ENCODE data around the gene HPCAL1. TPM values are rescaled to one million over a fixed set of nuclear protein-coding genes. Genes with fewer than 3 reads are reported as not detected.

Gene HPCAL1
- total and polyA plus RNA-seq, 2 of the 8 experiments (the other 6 are each of a cell fraction or from before 2014, with no cell fraction given) = 5.8 to 8.6 TPM

GRCh38 chr2:10360850-10361588 lies 58.3 kb downstream of the HPCAL1 start:
- Histone ChIP-seq H2BK120ac (replicated peaks; ENCODE audit: low read depth, low read length) (no peak overlapping the region), H3K27ac (ENCODE audit: low read depth, low read length) (no peak overlapping the region), H3K9ac (replicated peaks in 1 of 4; ENCODE audit: extremely low read depth in 1 of 4, low read depth in 3 of 4, low read length in 3 of 4) (no peak overlapping the region), H2BK20ac (ENCODE audit: low read length) (no peak overlapping the region), H2AFZ (ENCODE audit: low read length) (no peak overlapping the region), H2BK15ac (ENCODE audit: low read length) (no peak overlapping the region), H3K4ac (replicated peaks; ENCODE audit: insufficient read length, low read depth, low read length) (no peak overlapping the region), H3K4me2 (ENCODE audit: insufficient read depth in 1 of 2, low read depth in 2 of 2, low read length in 2 of 2) (no peak overlapping the region), H3K56ac (replicated peaks; ENCODE audit: insufficient read length, low read depth, low read length) (no peak overlapping the region), H3K23ac (ENCODE audit: insufficient read length) (no peak overlapping the region), H4K91ac (replicated peaks; ENCODE audit: insufficient read length, low read length) (no peak overlapping the region), H3K14ac (ENCODE audit: insufficient read length) (no peak overlapping the region), H3K23me2 (ENCODE audit: low read depth, low read length) (no peaks in the 10 kb centered on the region), H3K4me1 (replicated peaks in 1 of 4; ENCODE audit: control insufficient read depth in 3 of 4, insufficient read depth in 4 of 4, low read length in 3 of 4) (peaks cover 0 to 4% (median 0%) of the 10 kb centered on the region in 4 experiments; a peak in 1 of 7 replicates), H4K8ac (ENCODE audit: extremely low read depth, insufficient read depth, low read length) (no peak overlapping the region), H2BK12ac (ENCODE audit: low read depth, low read length) (no peak overlapping the region), H3K79me1 (ENCODE audit: low read depth, low read length) (no peaks in the 10 kb centered on the region), H3K4me3 (ENCODE audit: extremely low read depth in 1 of 4, insufficient read depth in 2 of 4, low read depth in 3 of 4, low read length in 4 of 4) (no peak overlapping the region), H4K20me1 (replicated peaks in 1 of 2; ENCODE audit: control insufficient read depth in 1 of 2, insufficient read depth in 2 of 2, low read length in 2 of 2) (no peaks in the 10 kb centered on the region), H3K36me3 (ENCODE audit: control insufficient read depth in 2 of 4, insufficient read depth in 4 of 4, low read length in 3 of 4) (no peaks in the 10 kb centered on the region), H3K9me3 (ENCODE audit: insufficient read depth in 2 of 2, low read depth in 1 of 2, low read length in 1 of 2) (no peaks in the 10 kb centered on the region), H3K27me3 (replicated peaks in 1 of 4; ENCODE audit: control insufficient read depth in 3 of 4, extremely low read depth in 1 of 4, insufficient read depth in 3 of 4, low read length in 3 of 4) (no peaks in the 10 kb centered on the region), H4K5ac (ENCODE audit: insufficient read length, low read depth, low read length) (no peak overlapping the region), H2AK5ac (ENCODE audit: low read depth, low read length) (no peak overlapping the region), H2BK5ac (ENCODE audit: low read depth, low read length) (no peak overlapping the region), H3K79me2 (ENCODE audit: control insufficient read depth in 1 of 2, insufficient read depth in 2 of 2, low read length in 2 of 2) (no peaks in the 10 kb centered on the region), H3K18ac (ENCODE audit: extremely low read depth, low read length) (no peak overlapping the region)
- POLR2A ChIA-PET (ENCODE audit: partially characterized antibody) = interaction anchor here (0.7 kb wide), 1 partner anchor 31 kb away, joined by 3 read pairs; no protein-coding TSS in a partner anchor
- FAIRE-seq (no peak), DNase-seq (ENCODE audit: low read depth in 1 of 2, low spot score in 2 of 2) (no peak)
- CTCF ChIA-PET (ENCODE audit: partially characterized antibody) = interaction anchor here (1.5 to 3.2 kb wide), 3 partner anchors 8 to 90 kb away, joined by 4 to 9 read pairs (median 6); no protein-coding TSS in a partner anchor
- TF ChIP-seq KDM5A (IDR thresholded peaks at IDR 0.05; ENCODE audit: low read length) (no peak), TBP (IDR thresholded peaks at IDR 0.05; ENCODE audit: low read depth, low read length) (no peak), ASH2L (IDR thresholded peaks at IDR 0.05; ENCODE audit: low read length) (no peak), TAF7 (optimal IDR thresholded peaks at IDR 0.05; ENCODE audit: borderline replicate concordance, low read depth, low read length) (no peak), NANOG (IDR thresholded peaks at IDR 0.05; ENCODE audit: insufficient read depth, low read depth, low read length, poor library complexity, severe bottlenecking) (no peak), SIRT6 (IDR thresholded peaks at IDR 0.05; ENCODE audit: low read length) (no peak)
- TF ChIP-seq, protein P1, sequence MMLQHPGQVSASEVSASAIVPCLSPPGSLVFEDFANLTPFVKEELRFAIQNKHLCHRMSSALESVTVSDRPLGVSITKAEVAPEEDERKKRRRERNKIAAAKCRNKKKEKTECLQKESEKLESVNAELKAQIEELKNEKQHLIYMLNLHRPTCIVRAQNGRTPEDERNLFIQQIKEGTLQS (IDR thresholded peaks at IDR 0.05; ENCODE audit: insufficient read depth, low read depth, low read length) = no peak
- TF ChIP-seq, protein P2, sequence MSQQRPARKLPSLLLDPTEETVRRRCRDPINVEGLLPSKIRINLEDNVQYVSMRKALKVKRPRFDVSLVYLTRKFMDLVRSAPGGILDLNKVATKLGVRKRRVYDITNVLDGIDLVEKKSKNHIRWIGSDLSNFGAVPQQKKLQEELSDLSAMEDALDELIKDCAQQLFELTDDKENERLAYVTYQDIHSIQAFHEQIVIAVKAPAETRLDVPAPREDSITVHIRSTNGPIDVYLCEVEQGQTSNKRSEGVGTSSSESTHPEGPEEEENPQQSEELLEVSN (IDR thresholded peaks at IDR 0.05) = no peak
- 85% methylated on average over 16 of the region's 16 CpGs; no CpG with 5 or more reads in 1 of the 2 experiments for WGBS, 2 experiments (ENCODE audit: extremely low coverage in 1 of 2, insufficient coverage in 1 of 2, insufficient read length in 1 of 2, insufficient replicate concordance in 2 of 2, low coverage in 1 of 2, low lambda C conversion rate in 2 of 2, missing lambda C conversion rate in 1 of 2)
